Stomach (tissue), 9 donors: Measurements from ENCODE around the gene TBC1D3B. TPM values are rescaled to one million over a fixed set of nuclear protein-coding genes. Genes with fewer than 3 reads are reported as not detected.
A peak's percentile ranks its signal among the peaks of the same experiment; 100 is the strongest.
"Not testable (repeated sequence)": the region's sequence is repeated elsewhere in the genome, so short reads cannot be mapped to it uniquely, and the experiment has no call there.

Source experiments
- DNase-seq, 2 donors: peaks; one replicate each; pipeline versions ENCODE4 v3.0.0 to v3.0.0-alpha.2; 2013 to 2019
- H3K27ac ChIP-seq, 5 donors: fragments of 200-600 bp in 4 of 5; sonication (generic) in 4 of 5; one replicate each; pipeline ENCODE4 v1.5.1; 2013 to 2019; ENCODE audit warnings: mild to moderate bottlenecking in 1 of 5, moderate library complexity in 1 of 5
- H3K27me3 ChIP-seq, 3 donors: fragments of 200-600 bp; sonication (generic); one replicate each; pipeline ENCODE4 v1.5.1; 2017 to 2019; ENCODE audit warnings: mixed run types in 1 of 3
- H3K36me3 ChIP-seq, 4 donors: fragments of 200-600 bp; sonication (generic); 1 replicate in 3 of 4; 2 replicates in 1 of 4; pipeline ENCODE4 v1.5.1; 2016 to 2019
- H3K4me1 ChIP-seq, 4 donors: fragments of 200-600 bp; sonication (generic); one replicate each; pipeline ENCODE4 v1.5.1; 2016 to 2019
- H3K4me3 ChIP-seq, 4 donors: fragments of 200-600 bp; sonication (generic) in 3 of 4; one replicate each; pipeline ENCODE4 v1.5.1; 2016 to 2019; ENCODE audit warnings: mild to moderate bottlenecking in 1 of 4
- H3K9me3 ChIP-seq, 4 donors: fragments of 200-600 bp; sonication (generic); one replicate each; pipeline ENCODE4 v1.5.1; 2016 to 2019
- CTCF ChIP-seq, 7 experiments: fragments of 450-650 bp in 4 of 7; fragments of 200-600 bp in 3 of 7; sonication (generic) in 3 of 7; IDR thresholded peaks; one replicate each; pipeline ENCODE4 v1.5.1; 2016 to 2019; ENCODE audit warnings: antibody characterized with exemption in 7 of 7, control low read depth in 2 of 7, mild to moderate bottlenecking in 1 of 7
- EP300 ChIP-seq: sonication (generic); formaldehyde crosslinking; IDR thresholded peaks from one replicate; pipeline ENCODE4 v1.6.1; 2017; ENCODE audit warnings: antibody characterized with exemption
- POLR2A ChIP-seq, 4 donors: fragments of 450-650 bp; IDR thresholded peaks; one replicate each; pipeline ENCODE4 v1.6.1; 2016; ENCODE audit warnings: antibody characterized with exemption in 4 of 4, control low read depth in 2 of 4, mild to moderate bottlenecking in 1 of 4, moderate library complexity in 1 of 4
- POLR2AphosphoS5 ChIP-seq, 3 donors: sonication (generic); formaldehyde crosslinking; IDR thresholded peaks; one replicate each; pipeline ENCODE4 v1.6.1; 2016; ENCODE audit warnings: antibody characterized with exemption in 3 of 3
- whole genome bisulfite sequencing, 5 donors: extraction: QIAGEN DNeasy Blood & Tissue Kit in 3 of 5; methylation state at CpG; one replicate each; pipeline versions ENCODE4 v1.1.5 to v1.1.7; 2013 to 2018; 5-methylcytosine and 5-hydroxymethylcytosine counted together
- intact Hi-C: fragments of 100-400 bp; cut with DNase I; formaldehyde crosslinking; loops from one replicate; pipeline ENCODE4 v1.15.1; 2023; ENCODE audit warnings: low total_unique reads
- polyA plus RNA-seq, 3 donors: library from polyadenylated mRNA; stranded (reverse); fragments of 200-250 nt; gene quantifications; one replicate each; pipeline ENCODE4 v1.2.3, GENCODE V29; 2013
- total RNA-seq, 5 donors: library from RNA; depleted of rRNA; stranded (reverse); fragments of >200 nt; gene quantifications; one replicate each; pipeline versions ENCODE4 v1.1.0 to v1.2.3, GENCODE V29; 2014 to 2016
- donor health status: healthy with polysubstance abuse.
- donor health status: Bipolar disorder and iron deficiency.
- donor health status: healthy.

TBC1D3B gene
- total and polyA plus RNA-seq, 8 donors = 0.81 to 4.6 (median 1.6) TPM; not detected in 4

GRCh38 chr17:36213695-36214094 lies 37.3 kb upstream of the TBC1D3B start:
- 57 to 73% (median 68%) methylated on average over 3 of the region's 3 CpGs for WGBS, 5 donors
- intact Hi-C loops = no loop called here

GRCh38 chr17:36212966-36213365 lies 36.5 kb upstream of the TBC1D3B start:
- no peak for DNase-seq
- H3K27me3 ChIP-seq = peaks cover 0 to 14% (median 0%) of the 10 kb centered on the region in 3 donors
- H3K4me1 ChIP-seq = peaks cover 0 to 5% (median 0%) of the 10 kb centered on the region in 4 donors
- no peak overlapping the region for H3K4me3 ChIP-seq
- intact Hi-C loops = no loop called here
- 81 to 93% (median 86%) methylated on average over 3 of the region's 3 CpGs for WGBS, 5 donors
- no peaks in the 10 kb centered on the region for H3K36me3 ChIP-seq
- no peak overlapping the region for H3K27ac ChIP-seq
- no peak for TF ChIP-seq EP300
- no peak for TF ChIP-seq CTCF (IDR thresholded peaks at IDR 0.05)
- TF ChIP-seq POLR2A (IDR thresholded peaks at IDR 0.05) = no peak
- no peak for TF ChIP-seq POLR2AphosphoS5 (IDR thresholded peaks at IDR 0.05)
- H3K9me3 ChIP-seq = peaks cover 0 to under 1% (median 0%) of the 10 kb centered on the region in 4 donors

More at GRCh38 chr17:36213695-36214094, 37.3 kb upstream of the TBC1D3B start:
- Histone ChIP-seq H3K9me3 (peaks cover 0 to 7% (median 2%) of the 10 kb centered on the region in 4 donors), H3K27me3 (peaks cover 0 to 19% (median 0%) of the 10 kb centered on the region in 3 donors), H3K4me1 (peaks cover 0 to 5% (median 0%) of the 10 kb centered on the region in 4 donors), H3K36me3 (no peaks in the 10 kb centered on the region), H3K27ac (no peak overlapping the region), H3K4me3 (no peak overlapping the region)
- TF ChIP-seq POLR2A (IDR thresholded peaks at IDR 0.05) = no peak
- TF ChIP-seq CTCF (IDR thresholded peaks at IDR 0.05) = no peak
- TF ChIP-seq POLR2AphosphoS5 (IDR thresholded peaks at IDR 0.05) = no peak
- TF ChIP-seq EP300 = no peak
- DNase-seq = no peak

- TF ChIP-seq POLR2AphosphoS5 (IDR thresholded peaks at IDR 0.05) (no peak), CTCF (IDR thresholded peaks at IDR 0.05) (no peak), EP300 (no peak), POLR2A (IDR thresholded peaks at IDR 0.05) (no peak)
- peaks cover 0 to 11% (median 0%) of the 10 kb centered on the region in 3 donors for H3K27me3 ChIP-seq
- peak overlapping the region in 1 of 5 donors; percentile 28 for H3K27ac ChIP-seq
- WGBS, 5 donors = 39 to 74% (median 41%) methylated on average over 3 to 4 of the region's 4 CpGs
- H3K36me3 ChIP-seq = no peaks in the 10 kb centered on the region
- no peaks in the 10 kb centered on the region for H3K9me3 ChIP-seq
- no peak for DNase-seq
- H3K4me3 ChIP-seq = no peak overlapping the region
- intact Hi-C loops = no loop called here
- peaks cover 0 to 5% (median 0%) of the 10 kb centered on the region in 4 donors for H3K4me1 ChIP-seq
Observed at GRCh38 chr17:36212272-36212605, 35.8 kb upstream of the TBC1D3B start.

- H3K4me3 ChIP-seq, H3K36me3 ChIP-seq, intact Hi-C loops, H3K4me1 ChIP-seq, H3K9me3 ChIP-seq: not testable (repeated sequence)
- DNase-seq = peak in 1 of 2 donors; percentile 23
- WGBS, 5 donors = 36 to 62% (median 53%) methylated on average over 5 to 10 of the region's 10 CpGs
- peak overlapping the region in 2 of 5 donors; percentile 17 to 28 for H3K27ac ChIP-seq
- peaks cover 0 to 11% (median 0%) of the 10 kb centered on the region in 3 donors for H3K27me3 ChIP-seq
Observed at GRCh38 chr17:36211484-36212271, 35.2 kb upstream of the TBC1D3B start.

DNA sequence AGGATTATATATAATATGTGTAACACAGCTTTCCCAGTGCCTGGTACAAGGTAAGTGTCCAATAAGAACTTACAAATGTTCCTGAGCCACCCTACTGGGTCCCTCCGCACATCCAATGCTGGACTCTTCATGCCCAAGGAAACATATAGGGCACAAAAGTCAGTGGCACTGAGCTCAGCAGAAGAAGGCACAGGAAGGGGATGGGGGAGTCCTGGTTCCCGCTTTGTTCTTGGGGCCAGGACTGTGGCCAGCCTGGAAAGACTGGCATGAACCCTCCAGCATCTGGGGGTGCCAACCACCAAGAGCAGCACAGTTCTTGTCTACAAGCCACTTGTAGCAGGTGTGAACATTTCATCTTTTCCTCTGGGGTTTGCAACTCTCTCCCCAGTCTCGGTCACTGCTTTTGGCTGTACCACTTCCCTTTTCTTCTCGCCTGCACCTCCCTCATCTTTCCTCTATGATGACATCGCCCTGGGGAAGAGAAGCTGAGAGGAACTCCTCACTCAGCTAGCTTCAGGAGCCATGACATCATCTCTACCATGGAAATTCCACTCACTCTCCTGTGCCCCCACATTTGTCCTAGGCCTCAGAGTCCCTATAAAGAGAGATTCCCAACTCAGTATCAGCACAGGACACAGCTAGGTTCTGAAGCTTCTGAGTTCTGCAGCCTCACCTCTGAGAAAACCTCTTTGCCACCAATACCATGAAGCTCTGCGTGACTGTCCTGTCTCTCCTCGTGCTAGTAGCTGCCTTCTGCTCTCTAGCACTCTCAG lies 34.2 kb upstream of the TBC1D3B start, which contains the start of gene CCL4L2:
TSS of gene CCL4L2 (plus strand) at position 625 of the 773 bp plus-strand sequence.
- Histone ChIP-seq H3K27ac (peak within 1 kb of the TSS in 2 of 5 donors; percentile 17 to 28), H3K27me3 (peaks cover 0 to 11% (median 0%) of the 10 kb centered on the region in 3 donors)
- peak in 1 of 2 donors; percentile 18 for DNase-seq
- H3K9me3 ChIP-seq, H3K4me3 ChIP-seq, H3K4me1 ChIP-seq, H3K36me3 ChIP-seq, intact Hi-C loops: not testable (repeated sequence)
- WGBS, 5 donors = 70 to 84% (median 76%) methylated on average over 4 to 7 of the region's 7 CpGs
